Measurements from ENCODE around the gene SLIRP. TPM values are rescaled to one million over a fixed set of nuclear protein-coding genes. Genes with fewer than 3 reads are reported as not detected.

The SLIRP gene
- total and polyA plus RNA-seq, 2 of the 4 experiments (the other 2 are of a cell fraction) = 226 to 244 TPM

GRCh38 chr14:77752266-77752665 lies 44.4 kb downstream of the SLIRP start:
- no peak for TF ChIP-seq MXI1 (IDR thresholded peaks at IDR 0.05; ENCODE audit: borderline replicate concordance, low read depth, low read length)
- TF ChIP-seq CHD1 (IDR thresholded peaks at IDR 0.05; ENCODE audit: low read depth, low read length) = no peak
- no peak for TF ChIP-seq RAD21 (IDR thresholded peaks at IDR 0.05; ENCODE audit: low read length)
- TF ChIP-seq MAZ (IDR thresholded peaks at IDR 0.05; ENCODE audit: borderline replicate concordance, low read depth, low read length) = no peak
- TF ChIP-seq RCOR1 (IDR thresholded peaks at IDR 0.05; ENCODE audit: insufficient replicate concordance, low read length) = no peak
- no peak for TF ChIP-seq USF2 (IDR thresholded peaks at IDR 0.05; ENCODE audit: low read depth, low read length)
- TF ChIP-seq CTCF (conservative IDR thresholded peaks at IDR 0.05; ENCODE audit: low read depth, low read length) = no peak
- no peak for TF ChIP-seq SMC3 (IDR thresholded peaks at IDR 0.05; ENCODE audit: low read depth, low read length)
- TF ChIP-seq ELK1 (IDR thresholded peaks at IDR 0.05; ENCODE audit: borderline replicate concordance, low read depth, low read length) = no peak
- TF ChIP-seq BHLHE40 (IDR thresholded peaks at IDR 0.05; ENCODE audit: low read depth, low read length) = no peak
- TF ChIP-seq RFX5 (IDR thresholded peaks at IDR 0.05; ENCODE audit: low read depth, low read length) = no peak
- no peak for TF ChIP-seq POLR2A (IDR thresholded peaks at IDR 0.05; ENCODE audit: low read depth, low read length)
- no peak for TF ChIP-seq FOS (IDR thresholded peaks at IDR 0.05; ENCODE audit: low read depth, low read length)
- no peak for TF ChIP-seq MAFK (IDR thresholded peaks at IDR 0.05; ENCODE audit: low read depth, low read length)
- no peak for TF ChIP-seq CEBPB (IDR thresholded peaks at IDR 0.05; ENCODE audit: low read depth, low read length)
- TF ChIP-seq NFE2L2 (IDR thresholded peaks at IDR 0.05; ENCODE audit: low read depth, low read length) = no peak
- dilution Hi-C loops (cut with HindIII; ENCODE audit: low sequenced_read_pairs, unreplicated experiment) = no loop called here
- ATAC-seq (ENCODE audit: low read depth) = no peak

More at GRCh38 chr14:77752266-77752665, 44.4 kb downstream of the SLIRP start:
- Histone ChIP-seq H4K5ac (ENCODE audit: low read depth, low read length) (no peak overlapping the region), H2AK5ac (ENCODE audit: low read depth, low read length) (no peak overlapping the region), H3K4me1 (ENCODE audit: control insufficient read depth, insufficient read depth, low read length) (no peaks in the 10 kb centered on the region), H3K9ac (ENCODE audit: low read depth, low read length) (no peak overlapping the region), H4K20me1 (ENCODE audit: insufficient read depth, low read length) (peaks cover 20% of the 10 kb centered on the region; the same call in 1 of the 2 replicates), H3K56ac (ENCODE audit: extremely low read depth, insufficient read depth, low read length) (no peak overlapping the region), H4K91ac (ENCODE audit: insufficient read depth, low read depth, low read length) (no peak overlapping the region), H2BK15ac (ENCODE audit: low read depth, low read length) (no peak overlapping the region), H3K18ac (ENCODE audit: low read depth, low read length) (no peak overlapping the region), H2BK20ac (ENCODE audit: low read depth, low read length) (no peak overlapping the region), H3K14ac (replicated peaks; ENCODE audit: low read depth, low read length) (no peak overlapping the region), H3K36me3 (ENCODE audit: control insufficient read depth, insufficient read depth, low read length) (peaks cover 17% of the 10 kb centered on the region), H2BK5ac (ENCODE audit: low read depth, low read length, poor library complexity, severe bottlenecking) (no peak overlapping the region), H2AFZ (replicated peaks; ENCODE audit: low read length, poor library complexity) (no peak overlapping the region), H4K8ac (ENCODE audit: low read depth in 2 of 2, low read length in 2 of 2) (no peak overlapping the region), H2AK9ac (replicated peaks; ENCODE audit: low read depth, low read length, poor library complexity) (no peak overlapping the region), H3K4me2 (ENCODE audit: low read depth, low read length) (no peak overlapping the region), H3K23ac (ENCODE audit: low read depth, low read length) (no peak overlapping the region), H3K9me3 (ENCODE audit: control insufficient read depth, insufficient read depth, low read length) (no peaks in the 10 kb centered on the region), H3K27ac (ENCODE audit: insufficient read depth, low read length) (peak overlapping the region; percentile 35; the same call in 1 of the 2 replicates), H3K27me3 (ENCODE audit: control insufficient read depth, insufficient read depth, low read length) (no peaks in the 10 kb centered on the region), H3K4ac (ENCODE audit: low read depth, low read length) (no peak overlapping the region), H3K79me1 (ENCODE audit: low read depth in 1 of 2, low read length in 2 of 2) (peaks cover 23 to 32% of the 10 kb centered on the region in 2 experiments), H3K9me1 (ENCODE audit: insufficient read depth, low read length) (no peaks in the 10 kb centered on the region), H3K4me3 (ENCODE audit: insufficient read depth, low read depth, low read length) (no peak overlapping the region), H2BK120ac (ENCODE audit: low read depth, low read length) (no peak overlapping the region)
- intact Hi-C loops (cut with micrococcal nuclease) = no loop called here
- BruUV-seq (replicated peaks) = no TSS peak
- no CpG with 5 or more reads among the region's 2 CpGs for WGBS, 2 experiments (ENCODE audit: extremely low coverage in 2 of 2, insufficient read length in 1 of 2)
- in situ Hi-C loops (cut with MboI; ENCODE audit: low sequenced_read_pairs) = no loop called here
- no peak for DNase-seq
- ChIA-PET POLR2A (ENCODE audit: unreplicated experiment) (no interaction called here), CTCF (interaction anchor here (0.6 kb wide), 1 partner anchor 24 kb away, joined by 4 read pairs; no protein-coding TSS in a partner anchor)
